Fibroblast of upper back skin (primary cell): Measurements from ENCODE around the gene VIT.

Experiments
- DNase-seq: peaks from one replicate; pipeline ENCODE4 v3.0.0-alpha.2; 2013

VIT gene

GRCh38 chr2:36710858-36711515 lies 14.5 kb downstream of the VIT start:
- peak; percentile 26 for DNase-seq

GRCh38 chr2:36711741-36712314 lies 15.3 kb downstream of the VIT start:
- DNase-seq = peak; percentile 48

- DNase-seq = no peak
These were observed 16.8 kb downstream of the VIT start for GRCh38 chr2:36713310-36713709.

GRCh38 chr2:36716111-36716510 lies 19.6 kb downstream of the VIT start:
- no peak for DNase-seq

GRCh38 chr2:36717603-36718266 lies 21.2 kb downstream of the VIT start:
- DNase-seq = no peak

- DNase-seq = no peak
These were observed 31.0 kb downstream of the VIT start for GRCh38 chr2:36727550-36727949.

GRCh38 chr2:36729067-36729466 lies 32.6 kb downstream of the VIT start:
- peak; percentile 23 for DNase-seq

- no peak for DNase-seq
These were observed 35.6 kb downstream of the VIT start for GRCh38 chr2:36731941-36732672.

GRCh38 chr2:36732673-36733036 lies 36.1 kb downstream of the VIT start:
- no peak for DNase-seq

GRCh38 chr2:36733215-36733614 lies 36.7 kb downstream of the VIT start:
- DNase-seq = no peak

- no peak for DNase-seq
These were observed 37.8 kb downstream of the VIT start for GRCh38 chr2:36734304-36734703.

- no peak for DNase-seq
These were observed 40.7 kb downstream of the VIT start for GRCh38 chr2:36737131-36737750.

- no peak for DNase-seq
These were observed 43.6 kb downstream of the VIT start for GRCh38 chr2:36740061-36740460.

- DNase-seq = peak; percentile 13
These were observed 44.8 kb downstream of the VIT start for GRCh38 chr2:36741188-36741837.

- DNase-seq = no peak
These were observed 47.4 kb downstream of the VIT start for GRCh38 chr2:36743954-36744353.

- DNase-seq = no peak
These were observed 51.7 kb downstream of the VIT start for GRCh38 chr2:36748166-36748565.

GRCh38 chr2:36750101-36750500 lies 53.6 kb downstream of the VIT start:
- DNase-seq = no peak

- no peak for DNase-seq
These were observed 57.3 kb downstream of the VIT start for GRCh38 chr2:36753706-36754221.

GRCh38 chr2:36754578-36754977 lies 58.1 kb downstream of the VIT start:
- DNase-seq = no peak

- no peak for DNase-seq
These were observed 59.9 kb downstream of the VIT start for GRCh38 chr2:36756438-36756837.

- no peak for DNase-seq
These were observed 66.4 kb downstream of the VIT start for GRCh38 chr2:36762764-36763490.

- DNase-seq = no peak
These were observed 72.6 kb downstream of the VIT start for GRCh38 chr2:36769106-36769505.
